ENCODE measurements around the gene MED12L.

MED12L gene

DNA sequence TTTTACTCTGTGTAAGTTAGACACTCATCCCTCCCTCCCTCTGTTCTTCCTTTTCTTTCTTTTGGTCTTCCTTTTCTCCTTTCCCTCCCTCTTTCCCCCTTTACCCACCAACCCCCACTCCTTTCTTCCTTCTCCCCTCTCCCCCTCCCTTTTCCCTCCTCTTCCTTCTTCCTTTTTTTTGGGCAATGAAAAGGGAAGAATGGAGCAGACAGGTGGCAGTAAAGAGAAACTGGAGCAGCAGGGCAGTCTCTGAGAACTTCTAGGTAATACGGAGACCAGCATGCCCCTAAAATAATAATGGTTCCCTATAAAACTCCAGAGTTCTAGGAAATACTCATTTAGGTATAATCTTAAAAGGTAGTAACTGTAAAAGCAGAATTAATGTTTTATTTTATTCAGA, 129.0 kb downstream of the MED12L start:
- Histone ChIP-seq H3K36me3 (no peaks in the 10 kb centered on the region), H3K27ac (no peak overlapping the region), H3K27me3 (ENCODE audit: insufficient read depth, low read depth, severe bottlenecking) (no peaks in the 10 kb centered on the region), H3K9me3 (ENCODE audit: severe bottlenecking) (no peaks in the 10 kb centered on the region), H3K4me3 (ENCODE audit: low read depth, low read length) (no peak overlapping the region)
- no peak for DNase-seq
- no peak for TF ChIP-seq CTCF (IDR thresholded peaks at IDR 0.05; ENCODE audit: low read depth, low read length)

GRCh38 chr3:151216641-151217607, 131.5 kb downstream of the MED12L start:
- Histone ChIP-seq H3K4me3 (ENCODE audit: low read depth, low read length) (no peak overlapping the region), H3K27ac (no peak overlapping the region), H3K36me3 (no peaks in the 10 kb centered on the region), H3K9me3 (ENCODE audit: severe bottlenecking) (peaks cover 2% of the 10 kb centered on the region), H3K27me3 (ENCODE audit: insufficient read depth, low read depth, severe bottlenecking) (no peaks in the 10 kb centered on the region)
- no peak for TF ChIP-seq CTCF (IDR thresholded peaks at IDR 0.05; ENCODE audit: low read depth, low read length)
- no peak for DNase-seq

DNA sequence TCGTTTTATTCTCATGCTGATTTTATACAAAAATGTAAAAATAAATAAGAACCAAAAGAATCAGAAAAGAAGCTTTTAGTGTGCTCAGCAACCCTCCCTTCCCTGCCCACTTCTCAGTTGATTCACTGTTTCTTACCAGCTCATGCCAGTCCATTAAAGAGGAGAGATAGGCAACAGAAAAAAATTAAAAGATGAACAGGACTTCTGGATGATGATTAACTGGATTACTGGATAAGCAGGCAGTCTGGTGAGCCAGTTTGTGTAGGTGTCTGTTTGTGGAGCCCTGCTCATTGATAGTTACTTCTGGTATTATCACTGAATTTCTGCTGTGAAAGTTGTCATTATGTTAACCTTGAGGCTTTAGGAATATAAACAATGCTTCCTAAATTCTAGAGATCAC, 132.7 kb downstream of the MED12L start:
- Histone ChIP-seq H3K27ac (no peak overlapping the region), H3K36me3 (no peaks in the 10 kb centered on the region), H3K27me3 (ENCODE audit: insufficient read depth, low read depth, severe bottlenecking) (no peaks in the 10 kb centered on the region), H3K4me3 (ENCODE audit: low read depth, low read length) (no peak overlapping the region), H3K9me3 (ENCODE audit: severe bottlenecking) (peaks cover 2% of the 10 kb centered on the region)
- TF ChIP-seq CTCF (IDR thresholded peaks at IDR 0.05; ENCODE audit: low read depth, low read length) = no peak
- DNase-seq = no peak

GRCh38 chr3:151219056-151219455, 133.6 kb downstream of the MED12L start:
- DNase-seq = no peak
- TF ChIP-seq CTCF (IDR thresholded peaks at IDR 0.05; ENCODE audit: low read depth, low read length) = no peak
- H3K27ac ChIP-seq = no peak overlapping the region
- H3K36me3 ChIP-seq = no peaks in the 10 kb centered on the region
- H3K9me3 ChIP-seq (ENCODE audit: severe bottlenecking) = peaks cover 2% of the 10 kb centered on the region
- no peak overlapping the region for H3K4me3 ChIP-seq (ENCODE audit: low read depth, low read length)
- H3K27me3 ChIP-seq (ENCODE audit: insufficient read depth, low read depth, severe bottlenecking) = no peaks in the 10 kb centered on the region

- Histone ChIP-seq H3K4me3 (ENCODE audit: low read depth, low read length) (no peak overlapping the region), H3K36me3 (no peaks in the 10 kb centered on the region), H3K9me3 (ENCODE audit: severe bottlenecking) (peaks cover 2% of the 10 kb centered on the region), H3K27ac (no peak overlapping the region), H3K27me3 (ENCODE audit: insufficient read depth, low read depth, severe bottlenecking) (no peaks in the 10 kb centered on the region)
- no peak for DNase-seq
- TF ChIP-seq CTCF (IDR thresholded peaks at IDR 0.05; ENCODE audit: low read depth, low read length) = no peak
These were observed 138.9 kb downstream of the MED12L start for GRCh38 chr3:151224268-151224866.

All from WERI-Rb-1 (cell line).